ENCODE data around the gene NRGN. TPM values are rescaled to one million over a fixed set of nuclear protein-coding genes. Genes with fewer than 3 reads are reported as not detected.

Gene NRGN
- total and polyA plus RNA-seq, 10 of the 15 experiments (the other 5 are each of a cell fraction or from before 2014, with no cell fraction given) = 0.36 to 3.2 (median 1.1) TPM; not detected in 2

DNA sequence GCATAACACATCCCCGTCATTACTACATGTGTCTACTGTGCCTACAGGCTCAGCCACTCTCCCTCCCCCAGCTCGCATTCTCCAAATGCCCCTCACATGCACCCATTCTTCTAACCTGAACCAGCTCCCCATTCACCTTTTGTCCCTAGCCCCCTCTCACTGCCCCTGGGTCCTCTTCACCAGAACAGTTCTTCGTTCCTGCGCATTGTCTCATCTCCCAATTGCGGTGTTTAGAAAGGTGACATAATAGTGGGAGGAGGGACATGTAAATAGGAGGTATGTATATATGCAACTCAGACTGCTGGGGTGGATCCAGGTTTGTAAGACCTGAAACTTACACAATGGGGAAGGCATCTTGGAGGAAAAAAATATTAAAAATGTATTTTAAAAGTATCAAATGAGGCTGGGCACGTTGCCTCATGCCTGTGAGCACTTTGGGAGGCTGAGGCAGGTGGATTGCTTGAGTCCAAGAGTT, 17.0 kb downstream of the NRGN start (continued):
- TF ChIP-seq, protein P1, sequence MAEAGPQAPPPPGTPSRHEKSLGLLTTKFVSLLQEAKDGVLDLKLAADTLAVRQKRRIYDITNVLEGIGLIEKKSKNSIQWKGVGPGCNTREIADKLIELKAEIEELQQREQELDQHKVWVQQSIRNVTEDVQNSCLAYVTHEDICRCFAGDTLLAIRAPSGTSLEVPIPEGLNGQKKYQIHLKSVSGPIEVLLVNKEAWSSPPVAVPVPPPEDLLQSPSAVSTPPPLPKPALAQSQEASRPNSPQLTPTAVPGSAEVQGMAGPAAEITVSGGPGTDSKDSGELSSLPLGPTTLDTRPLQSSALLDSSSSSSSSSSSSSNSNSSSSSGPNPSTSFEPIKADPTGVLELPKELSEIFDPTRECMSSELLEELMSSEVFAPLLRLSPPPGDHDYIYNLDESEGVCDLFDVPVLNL (IDR thresholded peaks at IDR 0.05; ENCODE audit: low read depth, low read length) = no peak

DNA sequence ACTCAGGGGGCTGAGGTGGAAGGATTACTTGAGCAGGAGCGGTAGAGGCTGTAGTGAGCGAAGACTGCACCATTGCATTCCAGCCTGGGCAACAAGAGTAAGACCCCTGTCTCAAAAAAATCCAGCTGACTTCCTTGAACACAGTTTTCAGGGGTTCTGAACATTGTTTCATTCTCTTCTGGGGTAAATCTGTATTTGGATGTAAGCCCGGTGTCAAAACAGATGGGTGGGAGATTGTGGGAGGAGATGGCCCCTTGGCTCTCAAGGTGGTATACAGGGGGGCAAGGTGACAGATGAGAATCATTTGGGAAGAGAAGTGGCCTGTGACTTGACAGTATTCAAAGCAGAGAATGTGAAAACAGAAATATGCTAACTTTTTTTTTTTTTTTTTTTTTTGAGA, 17.6 kb downstream of the NRGN start:
- Histone ChIP-seq H3K4me2 (ENCODE audit: control insufficient read depth, insufficient read depth) (no peak overlapping the region), H3K9ac (ENCODE audit: control insufficient read depth, insufficient read depth, low read length) (no peak overlapping the region), H2AFZ (ENCODE audit: control insufficient read depth, low read depth, low read length) (no peak overlapping the region), H3K4me3 (no peak overlapping the region), H3K9me3 (replicated peaks; ENCODE audit: control insufficient read depth, insufficient read depth, low read length) (no peaks in the 10 kb centered on the region), H3K27me3 (replicated peaks in 1 of 2; ENCODE audit: control insufficient read depth in 2 of 2, insufficient read depth in 2 of 2, low read length in 1 of 2) (no peaks in the 10 kb centered on the region), H3K79me2 (ENCODE audit: control insufficient read depth, insufficient read depth, low read length) (peaks cover 46% of the 10 kb centered on the region), H3K4me1 (ENCODE audit: control insufficient read depth, insufficient read depth, low read length) (peaks cover 18% of the 10 kb centered on the region), H3K27ac (ENCODE audit: control insufficient read depth, insufficient read depth) (no peak overlapping the region), H4K20me1 (ENCODE audit: control insufficient read depth, insufficient read depth) (no peaks in the 10 kb centered on the region), H3K36me3 (ENCODE audit: control insufficient read depth in 2 of 2, insufficient read depth in 2 of 2, low read length in 1 of 2) (no peaks in the 10 kb centered on the region; a peak in 1 of 4 replicates)
- in situ Hi-C loops (cut with MboI) = no loop called here
- BruUV-seq (replicated peaks) = no TSS peak
- SMC1A ChIA-PET (ENCODE audit: uncharacterized antibody, unreplicated experiment) = interaction anchor here (0.8 to 8.8 kb wide), 4 partner anchors 11 to 86 kb away, joined by 4 to 93 read pairs (median 52); partner anchors contain the start of genes SIAE and SPA17
- TF ChIP-seq PAX8 (IDR thresholded peaks at IDR 0.05) (no peak), ZZZ3 (IDR thresholded peaks at IDR 0.05; ENCODE audit: control insufficient read depth, insufficient read length, low read depth) (no peak), SIX5 (IDR thresholded peaks at IDR 0.05; ENCODE audit: low read depth, low read length, severe bottlenecking) (no peak), ZNF622 (IDR thresholded peaks at IDR 0.05) (no peak), IKZF2 (IDR thresholded peaks at IDR 0.05) (no peak), MYB (IDR thresholded peaks at IDR 0.05; ENCODE audit: borderline replicate concordance, low read depth, low read length) (no peak), MXI1 (IDR thresholded peaks at IDR 0.05; ENCODE audit: low read depth, low read length) (no peak), ZNF207 (IDR thresholded peaks at IDR 0.05; ENCODE audit: borderline replicate concordance) (no peak), TAF1 (IDR thresholded peaks at IDR 0.05; ENCODE audit: borderline replicate concordance, low read depth, low read length) (no peak), BCL11A (IDR thresholded peaks at IDR 0.05; ENCODE audit: low read depth, low read length) (no peak)
- TF ChIP-seq, protein P2, sequence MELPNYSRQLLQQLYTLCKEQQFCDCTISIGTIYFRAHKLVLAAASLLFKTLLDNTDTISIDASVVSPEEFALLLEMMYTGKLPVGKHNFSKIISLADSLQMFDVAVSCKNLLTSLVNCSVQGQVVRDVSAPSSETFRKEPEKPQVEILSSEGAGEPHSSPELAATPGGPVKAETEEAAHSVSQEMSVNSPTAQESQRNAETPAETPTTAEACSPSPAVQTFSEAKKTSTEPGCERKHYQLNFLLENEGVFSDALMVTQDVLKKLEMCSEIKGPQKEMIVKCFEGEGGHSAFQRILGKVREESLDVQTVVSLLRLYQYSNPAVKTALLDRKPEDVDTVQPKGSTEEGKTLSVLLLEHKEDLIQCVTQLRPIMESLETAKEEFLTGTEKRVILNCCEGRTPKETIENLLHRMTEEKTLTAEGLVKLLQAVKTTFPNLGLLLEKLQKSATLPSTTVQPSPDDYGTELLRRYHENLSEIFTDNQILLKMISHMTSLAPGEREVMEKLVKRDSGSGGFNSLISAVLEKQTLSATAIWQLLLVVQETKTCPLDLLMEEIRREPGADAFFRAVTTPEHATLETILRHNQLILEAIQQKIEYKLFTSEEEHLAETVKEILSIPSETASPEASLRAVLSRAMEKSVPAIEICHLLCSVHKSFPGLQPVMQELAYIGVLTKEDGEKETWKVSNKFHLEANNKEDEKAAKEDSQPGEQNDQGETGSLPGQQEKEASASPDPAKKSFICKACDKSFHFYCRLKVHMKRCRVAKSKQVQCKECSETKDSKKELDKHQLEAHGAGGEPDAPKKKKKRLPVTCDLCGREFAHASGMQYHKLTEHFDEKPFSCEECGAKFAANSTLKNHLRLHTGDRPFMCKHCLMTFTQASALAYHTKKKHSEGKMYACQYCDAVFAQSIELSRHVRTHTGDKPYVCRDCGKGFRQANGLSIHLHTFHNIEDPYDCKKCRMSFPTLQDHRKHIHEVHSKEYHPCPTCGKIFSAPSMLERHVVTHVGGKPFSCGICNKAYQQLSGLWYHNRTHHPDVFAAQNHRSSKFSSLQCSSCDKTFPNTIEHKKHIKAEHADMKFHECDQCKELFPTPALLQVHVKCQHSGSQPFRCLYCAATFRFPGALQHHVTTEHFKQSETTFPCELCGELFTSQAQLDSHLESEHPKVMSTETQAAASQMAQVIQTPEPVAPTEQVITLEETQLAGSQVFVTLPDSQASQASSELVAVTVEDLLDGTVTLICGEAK (IDR thresholded peaks at IDR 0.05; ENCODE audit: borderline replicate concordance) = no peak
- TF ChIP-seq, protein P3, sequence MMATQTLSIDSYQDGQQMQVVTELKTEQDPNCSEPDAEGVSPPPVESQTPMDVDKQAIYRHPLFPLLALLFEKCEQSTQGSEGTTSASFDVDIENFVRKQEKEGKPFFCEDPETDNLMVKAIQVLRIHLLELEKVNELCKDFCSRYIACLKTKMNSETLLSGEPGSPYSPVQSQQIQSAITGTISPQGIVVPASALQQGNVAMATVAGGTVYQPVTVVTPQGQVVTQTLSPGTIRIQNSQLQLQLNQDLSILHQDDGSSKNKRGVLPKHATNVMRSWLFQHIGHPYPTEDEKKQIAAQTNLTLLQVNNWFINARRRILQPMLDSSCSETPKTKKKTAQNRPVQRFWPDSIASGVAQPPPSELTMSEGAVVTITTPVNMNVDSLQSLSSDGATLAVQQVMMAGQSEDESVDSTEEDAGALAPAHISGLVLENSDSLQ (IDR thresholded peaks at IDR 0.05) = no peak
- TF ChIP-seq, protein P4, sequence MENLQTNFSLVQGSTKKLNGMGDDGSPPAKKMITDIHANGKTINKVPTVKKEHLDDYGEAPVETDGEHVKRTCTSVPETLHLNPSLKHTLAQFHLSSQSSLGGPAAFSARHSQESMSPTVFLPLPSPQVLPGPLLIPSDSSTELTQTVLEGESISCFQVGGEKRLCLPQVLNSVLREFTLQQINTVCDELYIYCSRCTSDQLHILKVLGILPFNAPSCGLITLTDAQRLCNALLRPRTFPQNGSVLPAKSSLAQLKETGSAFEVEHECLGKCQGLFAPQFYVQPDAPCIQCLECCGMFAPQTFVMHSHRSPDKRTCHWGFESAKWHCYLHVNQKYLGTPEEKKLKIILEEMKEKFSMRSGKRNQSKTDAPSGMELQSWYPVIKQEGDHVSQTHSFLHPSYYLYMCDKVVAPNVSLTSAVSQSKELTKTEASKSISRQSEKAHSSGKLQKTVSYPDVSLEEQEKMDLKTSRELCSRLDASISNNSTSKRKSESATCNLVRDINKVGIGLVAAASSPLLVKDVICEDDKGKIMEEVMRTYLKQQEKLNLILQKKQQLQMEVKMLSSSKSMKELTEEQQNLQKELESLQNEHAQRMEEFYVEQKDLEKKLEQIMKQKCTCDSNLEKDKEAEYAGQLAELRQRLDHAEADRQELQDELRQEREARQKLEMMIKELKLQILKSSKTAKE (IDR thresholded peaks at IDR 0.05; ENCODE audit: low read depth, poor library complexity, severe bottlenecking) = no peak
- WGBS (ENCODE audit: insufficient coverage, insufficient replicate concordance, low lambda C conversion rate, missing lambda C conversion rate) = 91% methylated on average over 3 of the region's 3 CpGs
- POLR2A ChIA-PET = interaction anchor here (0.7 kb wide), 1 partner anchor 16 kb away, joined by 4 read pairs; no protein-coding TSS in a partner anchor
- FAIRE-seq (no peak), ATAC-seq (no peak), DNase-seq (ENCODE audit: low read depth, low spot score) (no peak)
- RAD21 ChIA-PET (ENCODE audit: unreplicated experiment) = no interaction called here
- intact Hi-C loops (cut with micrococcal nuclease; ENCODE audit: unreplicated experiment) = no loop called here
- CTCF ChIA-PET = interaction anchor here (0.6 to 16.3 kb wide), 3 partner anchors 13 to 56 kb away, joined by 5 to 272 read pairs (median 202); partner anchors contain the start of genes MSANTD2 and NRGN

Data from GM12878 (cell line).